Cardiac muscle cell (in vitro differentiated cells and primary cell): ENCODE results near the gene TRAF6. TPM values are rescaled to one million over a fixed set of nuclear protein-coding genes. Genes with fewer than 3 reads are reported as not detected.

ENCODE experiments used
- DNase-seq, 2 donors: peaks; one replicate each; pipeline versions ENCODE4 v3.0.0 to v3.0.0-alpha.2; 2010 to 2017; ENCODE audit warnings: low read depth in 1 of 2, low spot score in 1 of 2
- H3K27ac ChIP-seq: fragments of 200-600 bp; sonication (generic); 2 replicates; pipeline ENCODE4 v1.5.1; 2016
- H3K27me3 ChIP-seq: fragments of 200-600 bp; sonication (generic); 2 replicates; pipeline ENCODE4 v1.6.0; 2016; ENCODE audit warnings: control low read depth
- H3K36me3 ChIP-seq: fragments of 200-600 bp; sonication (generic); 2 replicates; pipeline ENCODE4 v1.5.1; 2016; ENCODE audit warnings: control low read depth
- H3K4me1 ChIP-seq: fragments of 200-600 bp; sonication (generic); 2 replicates; pipeline ENCODE4 v1.8.1; 2017; ENCODE audit warnings: low read depth, mild to moderate bottlenecking, mixed run types
- H3K4me3 ChIP-seq: fragments of 200-600 bp; sonication (generic); 2 replicates; pipeline ENCODE4 v1.5.1; 2016; ENCODE audit warnings: mild to moderate bottlenecking
- H3K9me3 ChIP-seq: fragments of 200-600 bp; sonication (generic); 2 replicates; pipeline ENCODE4 v1.5.1; 2017; ENCODE audit warnings: low read depth, mild to moderate bottlenecking, control low read depth
- CTCF ChIP-seq: IDR thresholded peaks from 2 replicates; pipeline ENCODE4 v1.5.1; 2012; ENCODE audit warnings: low read depth, mild to moderate bottlenecking, low read length
- polyA plus RNA-seq: library from polyadenylated mRNA; unstranded; fragments of >200 nt; fragmentation: Nextera tagmentation; extraction: Ambion mirVana; gene quantifications from 2 replicates; pipeline ENCODE4 v1.2.1, GENCODE V29; 2016
- total RNA-seq: library from RNA; depleted of rRNA; stranded (reverse); fragments of >200 nt; gene quantifications from 2 replicates; pipeline ENCODE4 v1.2.3, GENCODE V29; 2016

Gene TRAF6
- total and polyA plus RNA-seq, 2 experiments from 2014 or later, result 6.6 to 11.6 TPM

DNA sequence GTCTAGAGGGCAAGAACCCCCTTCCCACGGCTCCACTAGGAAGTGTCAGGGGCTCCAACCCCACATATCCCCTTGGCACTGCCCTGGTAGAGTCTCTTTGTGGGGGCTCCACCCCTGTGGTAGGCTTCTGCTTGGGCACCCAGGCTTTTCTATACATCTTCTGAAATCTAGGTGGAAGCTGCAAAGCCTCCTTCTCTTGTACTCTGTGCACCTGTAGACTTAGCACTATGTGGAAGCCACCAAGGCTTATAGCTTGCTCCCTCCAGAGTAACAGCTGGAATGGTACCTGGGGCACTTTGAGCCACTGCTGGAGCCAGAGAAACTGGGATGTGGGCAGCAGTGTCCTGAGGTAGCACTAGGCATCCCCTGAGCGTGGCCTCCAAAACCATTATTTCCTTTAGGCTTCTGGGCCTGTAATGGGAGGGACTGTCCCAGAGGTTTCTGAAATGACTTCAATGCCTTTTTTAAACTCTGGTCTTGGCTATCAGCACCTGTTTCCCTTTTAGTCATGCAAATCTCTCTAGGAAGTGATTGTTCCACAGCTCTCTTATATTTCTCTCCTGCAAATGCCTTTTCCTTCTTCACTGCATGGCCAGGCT lies 68.4 kb downstream of the TRAF6 start:
- no peak for TF ChIP-seq CTCF
- H3K4me3 ChIP-seq, result no peak overlapping the region
- peaks cover 6% of the 10 kb centered on the region for H3K4me1 ChIP-seq
- DNase-seq, result no peak
- no peak overlapping the region for H3K27ac ChIP-seq
- no peaks in the 10 kb centered on the region for H3K9me3 ChIP-seq
- peaks cover 58% of the 10 kb centered on the region for H3K27me3 ChIP-seq
- no peaks in the 10 kb centered on the region for H3K36me3 ChIP-seq

- no peaks in the 10 kb centered on the region for H3K9me3 ChIP-seq
- no peak for TF ChIP-seq CTCF
- no peaks in the 10 kb centered on the region for H3K36me3 ChIP-seq
- peaks cover 6% of the 10 kb centered on the region for H3K4me1 ChIP-seq
- peaks cover 66% of the 10 kb centered on the region for H3K27me3 ChIP-seq
- no peak overlapping the region for H3K4me3 ChIP-seq
- no peak for DNase-seq
- no peak overlapping the region for H3K27ac ChIP-seq
These were observed 71.9 kb downstream of the TRAF6 start for GRCh38 chr11:36438126-36438525.

DNA sequence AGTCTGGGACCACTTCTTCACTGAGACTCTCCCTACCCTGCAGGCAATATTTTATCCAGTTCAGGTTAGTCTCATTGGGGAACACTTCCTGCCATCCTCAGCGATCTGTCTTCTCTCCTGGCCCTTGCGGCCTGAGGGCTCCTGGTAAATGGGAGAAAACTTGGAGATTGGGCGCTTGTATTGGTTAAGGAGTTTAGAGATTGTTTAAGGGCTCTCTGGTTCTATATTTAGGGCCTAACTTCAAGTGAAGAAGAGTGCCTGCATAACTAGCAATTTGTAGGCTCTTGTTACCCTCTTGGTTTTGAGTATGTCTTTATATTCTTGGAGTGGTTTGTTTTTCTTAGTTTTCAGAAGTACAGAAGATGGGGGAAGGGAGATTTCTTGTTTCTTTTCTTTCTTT lies 72.7 kb downstream of the TRAF6 start:
- no peak for TF ChIP-seq CTCF
- DNase-seq, result peak in 1 of 2 donors; percentile 40
- Histone ChIP-seq H3K27me3 (peaks cover 68% of the 10 kb centered on the region), H3K4me3 (no peak overlapping the region), H3K9me3 (no peaks in the 10 kb centered on the region), H3K4me1 (peaks cover 6% of the 10 kb centered on the region), H3K27ac (no peak overlapping the region), H3K36me3 (no peaks in the 10 kb centered on the region)

Other genes starting within 250 kb of the TRAF6 start
- gene COMMD9, start 220.8 kb downstream of the TRAF6 start, total RNA-seq, result 34.2 and 45.1 TPM in 2 replicates
- gene COMMD9, start 220.8 kb downstream of the TRAF6 start, polyA plus RNA-seq, result 60.0 and 84.9 TPM in 2 replicates
- gene PRR5L, start 214.0 kb downstream of the TRAF6 start, total RNA-seq, result 2.6 TPM in 2 replicates
- 0.70 TPM in 1 of 2 replicates, not detected in the other for gene PRR5L, start 214.0 kb downstream of the TRAF6 start, polyA plus RNA-seq
- 0.35 and 0.66 TPM in 2 replicates for gene RAG1, start 57.7 kb upstream of the TRAF6 start, total RNA-seq
- gene RAG1, start 57.7 kb upstream of the TRAF6 start, polyA plus RNA-seq, result 1.3 TPM in 1 of 2 replicates, not detected in the other
- 35.4 and 57.1 TPM in 2 replicates for gene IFTAP, start 84.2 kb upstream of the TRAF6 start, total RNA-seq
- 61.9 and 67.3 TPM in 2 replicates for gene IFTAP, start 84.2 kb upstream of the TRAF6 start, polyA plus RNA-seq
- gene RAG2, start 88.0 kb upstream of the TRAF6 start, total RNA-seq, result not detected in 2 replicates
- gene RAG2, start 88.0 kb upstream of the TRAF6 start, polyA plus RNA-seq, result 0.84 and 1.4 TPM in 2 replicates